Heart left ventricle (tissue), 13 donors: Measurements from ENCODE around the gene OLFML2A.
"Not testable (repeated sequence)": the region's sequence is repeated elsewhere in the genome, so short reads cannot be mapped to it uniquely, and the experiment has no call there.

ENCODE experiments used
- CTCF ChIP-seq, 12 donors: fragments of 200-600 bp; sonication (generic) in 4 of 12; IDR thresholded peaks; one replicate each; pipeline versions ENCODE4 v1.5.0 to v1.8.0; 2018 to 2022; ENCODE audit warnings: antibody characterized with exemption in 12 of 12, mild to moderate bottlenecking in 5 of 12
- POLR2A ChIP-seq, 2 donors: fragments of 450-650 bp; IDR thresholded peaks; one replicate each; pipeline ENCODE4 v1.6.1; 2017; ENCODE audit warnings: antibody characterized with exemption in 2 of 2, mild to moderate bottlenecking in 2 of 2, moderate library complexity in 2 of 2
- donor health status: ischemic (EF 13 %, LVEDD 7.1; RV severe dilation, severe dysfunction).
- donor health status: DM: no; HTN: yes; CAD: no.
- donor health status: DM: no; HTN: no; CAD: no.
- donor health status: ischemic (EF 25% LVEDD 6.9; RV normal size, moderate dysfunction).
- donor health status: ischemic (EF 25% LVEDD 5.7; RV mildly dilated, moderate dysfunction).
- donor health status: ischemic (EF 35%, LVEDD 5.7; RV mildly dilated, moderate dysfunction).
- donor health status: nonischemic (EF 11% LVEDD 7.7; RV severe dilation, severe dysfunction).
- donor health status: DM: yes; HTN: yes; CAD: no.
- donor health status: PGD.
- donor health status: ischemic (EF 29% LVEDD 5.4; RV normal size, mild dysfunction).
- donor health status: nonischemic (EF 23%, LVEDD 6.1; RV moderate dilation, normal function).

GRCh38 chr9:124838132-124838531 lies 61.2 kb downstream of the OLFML2A start:
- not testable (repeated sequence) for TF ChIP-seq CTCF, POLR2A (IDR thresholded peaks at IDR 0.05)
